GM12878 (cell line): ENCODE results near the gene NCBP1. TPM values are rescaled to one million over a fixed set of nuclear protein-coding genes. Genes with fewer than 3 reads are reported as not detected.

Experiments
- ATAC-seq: fragments of 200-7000 bp; cut with Tn5 transposase; 3 replicates; pipeline ENCODE4 v1.9.1; 2020; ENCODE audit warnings: mild to moderate bottlenecking, moderate library complexity
- BruUV-seq: library from RNA; stranded (reverse); fragments of 400-500 nt; replicated peaks from 2 replicates; lab custom pipeline; 2021; lab: Mats Ljungman, UMichigan
- CTCF ChIA-PET: fragments of 300-600 bp; sonication (Branson Sonifier 250); formaldehyde crosslinking; extraction: SDS; loops from one replicate; lab custom pipeline; 2021; ENCODE audit warnings: inconsistent platforms; lab: Yijun Ruan, JAX
- POLR2A ChIA-PET: fragments of 350-600 bp; formaldehyde crosslinking; extraction: SDS; loops from one replicate; lab custom pipeline; 2021; ENCODE audit warnings: inconsistent platforms; lab: Charles Lee
- RAD21 ChIA-PET: fragments of 300-600 bp; sonication (Branson Sonifier 250); formaldehyde crosslinking; loops from one replicate; lab custom pipeline; 2023; ENCODE audit warnings: antibody characterized with exemption; ENCODE audit not compliant: unreplicated experiment; lab: Charles Lee
- SMC1A ChIA-PET: fragments of 300-600 bp; sonication (Branson Sonifier 250); formaldehyde crosslinking; loops from one replicate; lab custom pipeline; 2023; ENCODE audit not compliant: unreplicated experiment, uncharacterized antibody; lab: Charles Lee
- DNase-seq: peaks from one replicate; pipeline ENCODE4 v3.0.0-alpha.2; 2011; ENCODE audit warnings: low read depth, low spot score
- FAIRE-seq: peaks from 3 replicates; lab custom pipeline; 2011; peaks lifted over from hg19 to GRCh38; lab: Jason Lieb, UNC
- H2AFZ ChIP-seq: 2 replicates; pipeline ENCODE4 v1.6.0; 2011; ENCODE audit warnings: low read depth, low read length, control low read depth; ENCODE audit not compliant: control insufficient read depth
- H3K27ac ChIP-seq: 2 replicates; pipeline ENCODE4 v1.5.1; 2011; ENCODE audit warnings: control low read depth; ENCODE audit not compliant: control insufficient read depth, insufficient read depth
- H3K27me3 ChIP-seq, 2 experiments: replicated peaks in 1 of 2; 2 replicates each; pipeline versions ENCODE4 v1.6.0 to v1.6.1; 2011; ENCODE audit warnings: low read length in 1 of 2; ENCODE audit not compliant: control insufficient read depth in 2 of 2, insufficient read depth in 2 of 2
- H3K36me3 ChIP-seq, 2 experiments: 2 replicates each; pipeline ENCODE4 v1.5.1; 2011; ENCODE audit warnings: low read length in 1 of 2; ENCODE audit not compliant: control insufficient read depth in 2 of 2, insufficient read depth in 2 of 2
- H3K4me1 ChIP-seq: 2 replicates; pipeline ENCODE4 v1.6.1; 2011; ENCODE audit warnings: mild to moderate bottlenecking, low read length, moderate library complexity, mixed read lengths; ENCODE audit not compliant: control insufficient read depth, insufficient read depth
- H3K4me2 ChIP-seq: 2 replicates; pipeline ENCODE4 v1.6.0; 2011; ENCODE audit warnings: control low read depth; ENCODE audit not compliant: control insufficient read depth, insufficient read depth
- H3K4me3 ChIP-seq: fragments of 200-600 bp; sonication (generic); 2 replicates; pipeline ENCODE4 v1.5.1; 2016
- H3K79me2 ChIP-seq: 2 replicates; pipeline ENCODE4 v1.6.0; 2011; ENCODE audit warnings: low read length; ENCODE audit not compliant: control insufficient read depth, insufficient read depth
- H3K9ac ChIP-seq: 2 replicates; pipeline ENCODE4 v1.8.0; 2011; ENCODE audit warnings: low read length, control low read depth, mixed read lengths; ENCODE audit not compliant: control insufficient read depth, insufficient read depth
- H3K9me3 ChIP-seq: replicated peaks from 3 replicates; pipeline ENCODE4 v1.5.1; 2011; ENCODE audit warnings: mild to moderate bottlenecking, low read length; ENCODE audit not compliant: control insufficient read depth, insufficient read depth
- H4K20me1 ChIP-seq: 2 replicates; pipeline ENCODE4 v1.6.0; 2011; ENCODE audit not compliant: control insufficient read depth, insufficient read depth
- LARP7 ChIP-seq: fragments of 450-650 bp; IDR thresholded peaks from 2 replicates; pipeline ENCODE4 v1.6.1; 2017; ENCODE audit warnings: mild to moderate bottlenecking
- RAD21 ChIP-seq: IDR thresholded peaks from 2 replicates; pipeline ENCODE4 v1.6.1; 2011; ENCODE audit warnings: mild to moderate bottlenecking, low read depth, low read length, moderate library complexity; ENCODE audit not compliant: insufficient read depth
- RB1 ChIP-seq: fragments of 450-650 bp; formaldehyde crosslinking; IDR thresholded peaks from 2 replicates; pipeline ENCODE4 v1.6.1; 2017; ENCODE audit warnings: mild to moderate bottlenecking, borderline replicate concordance
- SMC3 ChIP-seq: IDR thresholded peaks from 2 replicates; pipeline ENCODE4 v1.6.1; 2011; ENCODE audit warnings: low read length, improper control_type of control experiment, borderline replicate concordance
- WGBS: methylation state at CpG from one replicate; pipeline ENCODE4 v1.1.6; 2016; ENCODE audit warnings: low lambda C conversion rate; ENCODE audit not compliant: insufficient replicate concordance, insufficient coverage; ENCODE audit errors: missing lambda C conversion rate; 5-methylcytosine and 5-hydroxymethylcytosine counted together
- in situ Hi-C: fragments of 300-500 bp; cut with MboI; formaldehyde crosslinking; loops from 9 replicates; pipeline ENCODE4 v1.14.3; 2018; ENCODE audit warnings: mixed read lengths
- intact Hi-C: fragments of 100-400 bp; cut with micrococcal nuclease; formaldehyde crosslinking; loops from one replicate; pipeline ENCODE4 v1.14.2; 2022; ENCODE audit not compliant: unreplicated experiment
- polyA plus RNA-seq, 11 experiments: library from polyadenylated mRNA; depleted of rRNA in 4 of 11; unstranded in 6 of 11; stranded (reverse) in 5 of 11; fragments of >200 nt; fragmentation: Nextera tagmentation in 4 of 11; fragmentation: Illumina TruSeq in 1 of 11; extraction: Ambion mirVana in 4 of 11; extraction: Trizol in 1 of 11; gene quantifications; 1 replicate in 1 of 11; 2 replicates in 10 of 11; pipeline versions ENCODE4 v1.2.1 to v1.2.3, GENCODE V29; 2011 to 2016; ENCODE audit warnings: inconsistent platforms in 2 of 11, missing spikeins in 2 of 11, low read depth in 1 of 11
- total RNA-seq, 4 experiments: library from RNA; depleted of rRNA in 3 of 4; stranded (reverse); fragments of >200 nt in 3 of 4; fragmentation: Illumina TruSeq in 1 of 4; extraction: Trizol in 1 of 4; gene quantifications; 2 replicates each; pipeline versions ENCODE4 v1.2.1 to v1.2.3, GENCODE V29; 2013 to 2021
- TF ChIP-seq, protein P1 (sequence below), 3 experiments: IDR thresholded peaks in 2 of 3; conservative IDR thresholded peaks in 1 of 3; 2 replicates each; pipeline ENCODE4 v1.5.1; 2011; ENCODE audit warnings: low read depth in 3 of 3, low read length in 3 of 3, mild to moderate bottlenecking in 3 of 3, control low read depth in 2 of 3, moderate library complexity in 2 of 3, inconsistent platforms in 1 of 3, mixed read lengths in 1 of 3; ENCODE audit not compliant: control insufficient read depth in 2 of 3, insufficient read depth in 1 of 3; ENCODE audit errors: extremely low read depth in 1 of 3

The NCBP1 gene
- total and polyA plus RNA-seq, 10 of the 15 experiments (the other 5 are each of a cell fraction or from before 2014, with no cell fraction given): 14.7 to 70.9 (median 36.0) TPM

- Histone ChIP-seq H3K4me3 (no peak overlapping the region), H3K27me3 (no peaks in the 10 kb centered on the region), H3K36me3 (no peaks in the 10 kb centered on the region; a peak in 2 of 4 replicates), H4K20me1 (no peaks in the 10 kb centered on the region), H3K27ac (no peak overlapping the region), H3K4me2 (no peak overlapping the region), H3K9me3 (no peaks in the 10 kb centered on the region), H3K79me2 (no peaks in the 10 kb centered on the region), H3K9ac (no peak overlapping the region), H3K4me1 (no peaks in the 10 kb centered on the region), H2AFZ (no peak overlapping the region)
- no TSS peak for BruUV-seq
- ChIA-PET SMC1A (interaction anchor here (0.7 to 16.6 kb wide), 3 partner anchors 85 to 132 kb away, joined by 3 to 377 read pairs (median 3); no protein-coding TSS in a partner anchor), RAD21 (interaction anchor here (1.6 to 1.7 kb wide), 2 partner anchors 24 to 122 kb away, joined by 8 to 11 read pairs; no protein-coding TSS in a partner anchor), CTCF (interaction anchor here (0.6 to 17.1 kb wide), 5 partner anchors 23 to 181 kb away, joined by 3 to 573 read pairs (median 4); no protein-coding TSS in a partner anchor), POLR2A (no interaction called here)
- no peak for DNase-seq
- FAIRE-seq: no peak
- 79% methylated on average over 6 of the region's 6 CpGs for WGBS
- no peak for ATAC-seq
- intact Hi-C loops (loop anchor here (10.0 kb wide), 1 partner anchor 87 kb away; the partner anchor contains the start of gene TMOD1), in situ Hi-C loops (no loop called here)
- TF ChIP-seq LARP7 (no peak), RB1 (no peak), RAD21 (peak; percentile 49), SMC3 (peak; percentile 14; the same call in 1 of the 2 replicates)
- TF ChIP-seq, protein P1, sequence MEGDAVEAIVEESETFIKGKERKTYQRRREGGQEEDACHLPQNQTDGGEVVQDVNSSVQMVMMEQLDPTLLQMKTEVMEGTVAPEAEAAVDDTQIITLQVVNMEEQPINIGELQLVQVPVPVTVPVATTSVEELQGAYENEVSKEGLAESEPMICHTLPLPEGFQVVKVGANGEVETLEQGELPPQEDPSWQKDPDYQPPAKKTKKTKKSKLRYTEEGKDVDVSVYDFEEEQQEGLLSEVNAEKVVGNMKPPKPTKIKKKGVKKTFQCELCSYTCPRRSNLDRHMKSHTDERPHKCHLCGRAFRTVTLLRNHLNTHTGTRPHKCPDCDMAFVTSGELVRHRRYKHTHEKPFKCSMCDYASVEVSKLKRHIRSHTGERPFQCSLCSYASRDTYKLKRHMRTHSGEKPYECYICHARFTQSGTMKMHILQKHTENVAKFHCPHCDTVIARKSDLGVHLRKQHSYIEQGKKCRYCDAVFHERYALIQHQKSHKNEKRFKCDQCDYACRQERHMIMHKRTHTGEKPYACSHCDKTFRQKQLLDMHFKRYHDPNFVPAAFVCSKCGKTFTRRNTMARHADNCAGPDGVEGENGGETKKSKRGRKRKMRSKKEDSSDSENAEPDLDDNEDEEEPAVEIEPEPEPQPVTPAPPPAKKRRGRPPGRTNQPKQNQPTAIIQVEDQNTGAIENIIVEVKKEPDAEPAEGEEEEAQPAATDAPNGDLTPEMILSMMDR (IDR thresholded peaks at IDR 0.05 in 2 of 3, conservative IDR thresholded peaks at IDR 0.05 in 1 of 3; ENCODE audit: control insufficient read depth in 2 of 3, extremely low read depth in 1 of 3, insufficient read depth in 1 of 3, low read depth in 3 of 3, low read length in 3 of 3): 0 out of 6 replicates have a peak, but pooled peaks have one; percentile 5 to 13 (median 5)
Observed at GRCh38 chr9:97591535-97591934, 42.1 kb upstream of the NCBP1 start.
